ENCODE results near the gene CEP72.
"Not testable (repeated sequence)": the region's sequence is repeated elsewhere in the genome, so short reads cannot be mapped to it uniquely, and the experiment has no call there.

Gene CEP72

GRCh38 chr5:611731-612486 lies at the start of gene CEP72:
CEP72 (plus strand) TSS chr5:612340; CDS start chr5:612362, 22 bp downstream.
- peak; percentile 82 for DNase-seq

GRCh38 chr5:565782-566440 lies 46.2 kb upstream of the CEP72 start:
- DNase-seq: peak; percentile 13

- no peak for DNase-seq
Measured at GRCh38 chr5:566636-567309, 45.4 kb upstream of the CEP72 start.

GRCh38 chr5:567664-568060 lies 44.5 kb upstream of the CEP72 start:
- DNase-seq: no peak

- DNase-seq: no peak
Measured at GRCh38 chr5:568061-568781, 43.9 kb upstream of the CEP72 start.

GRCh38 chr5:568809-569208 lies 43.3 kb upstream of the CEP72 start:
- no peak for DNase-seq

GRCh38 chr5:569358-569867 lies 42.7 kb upstream of the CEP72 start:
- no peak for DNase-seq

- no peak for DNase-seq
Measured at GRCh38 chr5:569868-570361, 42.2 kb upstream of the CEP72 start.

GRCh38 chr5:570446-570845 lies 41.7 kb upstream of the CEP72 start:
- no peak for DNase-seq

GRCh38 chr5:570886-571285 lies 41.3 kb upstream of the CEP72 start:
- DNase-seq: no peak

GRCh38 chr5:571791-572190 lies 40.3 kb upstream of the CEP72 start:
- DNase-seq: no peak

GRCh38 chr5:572398-573019 lies 39.6 kb upstream of the CEP72 start:
- no peak for DNase-seq

- no peak for DNase-seq
Measured at GRCh38 chr5:573206-573605, 38.9 kb upstream of the CEP72 start.

GRCh38 chr5:573976-574375 lies 38.2 kb upstream of the CEP72 start:
- no peak for DNase-seq

GRCh38 chr5:574906-575305 lies 37.2 kb upstream of the CEP72 start:
- DNase-seq: no peak

GRCh38 chr5:575636-576035 lies 36.5 kb upstream of the CEP72 start:
- no peak for DNase-seq

- DNase-seq: not testable (repeated sequence)
Measured at GRCh38 chr5:577214-577613, 34.9 kb upstream of the CEP72 start.

- no peak for DNase-seq
Measured at GRCh38 chr5:577800-578199, 34.3 kb upstream of the CEP72 start.

- DNase-seq: no peak
Measured at GRCh38 chr5:579211-579610, 32.9 kb upstream of the CEP72 start.

- DNase-seq: no peak
Measured at GRCh38 chr5:579746-580366, 32.3 kb upstream of the CEP72 start.

GRCh38 chr5:580436-580835 lies 31.7 kb upstream of the CEP72 start:
- DNase-seq: no peak

- DNase-seq: no peak
Measured at GRCh38 chr5:581266-581665, 30.9 kb upstream of the CEP72 start.
